ENCODE data around the gene KIAA2012.

KIAA2012 gene

GRCh38 chr2:202113571-202114142 lies 40.6 kb downstream of the KIAA2012 start:
- Histone ChIP-seq H2BK5ac (ENCODE audit: low read depth, low read length, poor library complexity, severe bottlenecking) (no peak overlapping the region), H3K4ac (ENCODE audit: low read depth in 1 of 2, low read length in 2 of 2) (no peak overlapping the region), H3K27ac (ENCODE audit: low read length, poor library complexity, severe bottlenecking) (no peak overlapping the region), H3K4me1 (ENCODE audit: control insufficient read depth, insufficient read depth, low read depth, low read length) (peaks cover 10% of the 10 kb centered on the region), H2BK120ac (ENCODE audit: low read depth, low read length) (no peak overlapping the region), H3K27me3 (ENCODE audit: control insufficient read depth in 1 of 2, insufficient read depth in 1 of 2, low read length in 2 of 2) (peaks cover 0 to 3% of the 10 kb centered on the region in 2 experiments), H3K18ac (ENCODE audit: low read depth in 1 of 2, low read length in 2 of 2) (no peak overlapping the region), H4K8ac (ENCODE audit: low read length) (no peak overlapping the region), H3K36me3 (ENCODE audit: control insufficient read depth in 1 of 2, insufficient read depth in 2 of 2, low read depth in 1 of 2, low read length in 2 of 2) (no peaks in the 10 kb centered on the region), H3K23ac (ENCODE audit: low read length in 2 of 2) (no peak overlapping the region), H2BK12ac (ENCODE audit: low read length in 2 of 2) (no peak overlapping the region), H3K79me1 (replicated peaks; ENCODE audit: low read length, poor library complexity, severe bottlenecking) (no peaks in the 10 kb centered on the region), H3K9me3 (ENCODE audit: control insufficient read depth, low read length) (peaks cover 5% of the 10 kb centered on the region), H3K4me2 (ENCODE audit: low read length, poor library complexity, severe bottlenecking) (no peak overlapping the region), H4K91ac (ENCODE audit: low read length) (no peak overlapping the region), H3K9ac (ENCODE audit: low read length) (no peak overlapping the region), H2BK15ac (ENCODE audit: low read depth, poor library complexity, severe bottlenecking) (no peak overlapping the region), H3K4me3 (ENCODE audit: insufficient read depth in 1 of 2, low read depth in 1 of 2, low read length in 2 of 2) (no peak overlapping the region), H2AFZ (ENCODE audit: low read depth, low read length) (no peak overlapping the region), H3K14ac (ENCODE audit: low read length in 2 of 2) (no peak overlapping the region), H2AK5ac (ENCODE audit: low read length, severe bottlenecking) (no peak overlapping the region)
- no peak for DNase-seq
- 90% methylated on average over 6 of the region's 6 CpGs for WGBS

GRCh38 chr2:202114291-202114690 lies 41.2 kb downstream of the KIAA2012 start:
- no peak overlapping the region for H4K8ac ChIP-seq (ENCODE audit: low read length)
- H3K79me1 ChIP-seq (replicated peaks; ENCODE audit: low read length, poor library complexity, severe bottlenecking) = no peaks in the 10 kb centered on the region
- no peak overlapping the region for H2AFZ ChIP-seq (ENCODE audit: low read depth, low read length)
- H3K4me2 ChIP-seq (ENCODE audit: low read length, poor library complexity, severe bottlenecking) = no peak overlapping the region
- H4K91ac ChIP-seq (ENCODE audit: low read length) = no peak overlapping the region
- no peak overlapping the region for H3K4ac ChIP-seq (ENCODE audit: low read depth in 1 of 2, low read length in 2 of 2)
- no peak overlapping the region for H3K18ac ChIP-seq (ENCODE audit: low read depth in 1 of 2, low read length in 2 of 2)
- no peak overlapping the region for H3K23ac ChIP-seq (ENCODE audit: low read length in 2 of 2)
- WGBS = no CpG with 5 or more reads among the region's 1 CpG
- no peak overlapping the region for H3K9ac ChIP-seq (ENCODE audit: low read length)
- DNase-seq = no peak
- H2BK5ac ChIP-seq (ENCODE audit: low read depth, low read length, poor library complexity, severe bottlenecking) = no peak overlapping the region
- H2BK15ac ChIP-seq (ENCODE audit: low read depth, poor library complexity, severe bottlenecking) = no peak overlapping the region
- no peak overlapping the region for H2AK5ac ChIP-seq (ENCODE audit: low read length, severe bottlenecking)
- H3K4me3 ChIP-seq (ENCODE audit: insufficient read depth in 1 of 2, low read depth in 1 of 2, low read length in 2 of 2) = no peak overlapping the region
- peaks cover 0 to 3% of the 10 kb centered on the region in 2 experiments for H3K27me3 ChIP-seq (ENCODE audit: control insufficient read depth in 1 of 2, insufficient read depth in 1 of 2, low read length in 2 of 2)
- peak overlapping the region in 1 of 2 experiments; percentile 10 for H2BK12ac ChIP-seq (ENCODE audit: low read length in 2 of 2)
- H3K27ac ChIP-seq (ENCODE audit: low read length, poor library complexity, severe bottlenecking) = no peak overlapping the region
- H3K36me3 ChIP-seq (ENCODE audit: control insufficient read depth in 1 of 2, insufficient read depth in 2 of 2, low read depth in 1 of 2, low read length in 2 of 2) = no peaks in the 10 kb centered on the region
- no peak overlapping the region for H2BK120ac ChIP-seq (ENCODE audit: low read depth, low read length)
- H3K4me1 ChIP-seq (ENCODE audit: control insufficient read depth, insufficient read depth, low read depth, low read length) = peaks cover 10% of the 10 kb centered on the region
- H3K14ac ChIP-seq (ENCODE audit: low read length in 2 of 2) = no peak overlapping the region
- peaks cover 5% of the 10 kb centered on the region for H3K9me3 ChIP-seq (ENCODE audit: control insufficient read depth, low read length)

- Histone ChIP-seq H3K4me3 (ENCODE audit: insufficient read depth in 1 of 2, low read depth in 1 of 2, low read length in 2 of 2) (no peak overlapping the region), H3K79me1 (replicated peaks; ENCODE audit: low read length, poor library complexity, severe bottlenecking) (no peaks in the 10 kb centered on the region), H2AFZ (ENCODE audit: low read depth, low read length) (no peak overlapping the region), H2BK15ac (ENCODE audit: low read depth, poor library complexity, severe bottlenecking) (no peak overlapping the region), H3K27ac (ENCODE audit: low read length, poor library complexity, severe bottlenecking) (no peak overlapping the region), H3K9me3 (ENCODE audit: control insufficient read depth, low read length) (peaks cover 5% of the 10 kb centered on the region), H3K23ac (ENCODE audit: low read length in 2 of 2) (no peak overlapping the region), H2BK120ac (ENCODE audit: low read depth, low read length) (no peak overlapping the region), H2BK5ac (ENCODE audit: low read depth, low read length, poor library complexity, severe bottlenecking) (no peak overlapping the region), H4K8ac (ENCODE audit: low read length) (no peak overlapping the region), H3K36me3 (ENCODE audit: control insufficient read depth in 1 of 2, insufficient read depth in 2 of 2, low read depth in 1 of 2, low read length in 2 of 2) (no peaks in the 10 kb centered on the region), H3K9ac (ENCODE audit: low read length) (no peak overlapping the region), H2BK12ac (ENCODE audit: low read length in 2 of 2) (no peak overlapping the region), H2AK5ac (ENCODE audit: low read length, severe bottlenecking) (peak overlapping the region; percentile 11), H3K18ac (ENCODE audit: low read depth in 1 of 2, low read length in 2 of 2) (no peak overlapping the region), H3K27me3 (ENCODE audit: control insufficient read depth in 1 of 2, insufficient read depth in 1 of 2, low read length in 2 of 2) (peaks cover 0 to 3% of the 10 kb centered on the region in 2 experiments), H3K4me1 (ENCODE audit: control insufficient read depth, insufficient read depth, low read depth, low read length) (peaks cover 8% of the 10 kb centered on the region), H4K91ac (ENCODE audit: low read length) (no peak overlapping the region), H3K4me2 (ENCODE audit: low read length, poor library complexity, severe bottlenecking) (no peak overlapping the region), H3K4ac (ENCODE audit: low read depth in 1 of 2, low read length in 2 of 2) (no peak overlapping the region), H3K14ac (ENCODE audit: low read length in 2 of 2) (no peak overlapping the region)
- peak; percentile 24 for DNase-seq
- WGBS = 100% methylated on average over 1 of the region's 1 CpG
Observed at GRCh38 chr2:202114795-202115194, 41.7 kb downstream of the KIAA2012 start.

DNA sequence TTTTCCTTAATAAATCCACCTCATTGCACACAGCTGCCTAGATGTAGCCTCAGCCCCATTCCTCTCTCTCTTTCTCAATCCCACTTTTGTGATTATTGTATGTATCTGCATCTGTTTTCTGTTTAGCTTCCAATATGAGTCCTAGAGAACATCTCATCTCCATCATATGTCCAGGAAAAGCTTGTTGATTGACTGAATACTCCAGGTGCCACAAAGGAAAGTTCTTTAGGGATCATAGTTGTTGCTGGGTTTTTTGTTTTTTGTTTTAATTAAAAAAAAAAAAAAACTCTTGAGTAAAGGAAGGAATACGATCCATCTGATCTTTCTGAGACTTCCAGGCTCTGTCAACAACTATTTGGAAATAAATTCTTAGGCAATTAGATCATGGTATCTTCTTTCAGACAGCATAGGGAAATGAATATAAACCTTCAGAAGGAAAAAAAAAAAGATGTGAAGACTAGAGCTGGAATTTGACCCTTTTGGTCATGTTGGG lies 42.5 kb downstream of the KIAA2012 start:
- H3K79me1 ChIP-seq (replicated peaks; ENCODE audit: low read length, poor library complexity, severe bottlenecking) = no peaks in the 10 kb centered on the region
- no peak overlapping the region for H2AFZ ChIP-seq (ENCODE audit: low read depth, low read length)
- H3K4ac ChIP-seq (ENCODE audit: low read depth in 1 of 2, low read length in 2 of 2) = no peak overlapping the region
- no peak overlapping the region for H3K14ac ChIP-seq (ENCODE audit: low read length in 2 of 2)
- H2BK120ac ChIP-seq (ENCODE audit: low read depth, low read length) = no peak overlapping the region
- no peak overlapping the region for H3K4me3 ChIP-seq (ENCODE audit: insufficient read depth in 1 of 2, low read depth in 1 of 2, low read length in 2 of 2)
- no peak overlapping the region for H3K18ac ChIP-seq (ENCODE audit: low read depth in 1 of 2, low read length in 2 of 2)
- H3K9ac ChIP-seq (ENCODE audit: low read length) = peak overlapping the region; percentile 0
- no peak overlapping the region for H3K23ac ChIP-seq (ENCODE audit: low read length in 2 of 2)
- H2BK5ac ChIP-seq (ENCODE audit: low read depth, low read length, poor library complexity, severe bottlenecking) = no peak overlapping the region
- peak; percentile 79 for DNase-seq
- H3K9me3 ChIP-seq (ENCODE audit: control insufficient read depth, low read length) = peaks cover 8% of the 10 kb centered on the region
- H3K36me3 ChIP-seq (ENCODE audit: control insufficient read depth in 1 of 2, insufficient read depth in 2 of 2, low read depth in 1 of 2, low read length in 2 of 2) = no peaks in the 10 kb centered on the region
- no peak overlapping the region for H3K4me2 ChIP-seq (ENCODE audit: low read length, poor library complexity, severe bottlenecking)
- no peak overlapping the region for H2AK5ac ChIP-seq (ENCODE audit: low read length, severe bottlenecking)
- H2BK15ac ChIP-seq (ENCODE audit: low read depth, poor library complexity, severe bottlenecking) = no peak overlapping the region
- H4K91ac ChIP-seq (ENCODE audit: low read length) = no peak overlapping the region
- peaks cover under 1% of the 10 kb centered on the region for H3K4me1 ChIP-seq (ENCODE audit: control insufficient read depth, insufficient read depth, low read depth, low read length)
- no peak overlapping the region for H4K8ac ChIP-seq (ENCODE audit: low read length)
- WGBS = no CpG with 5 or more reads among the region's 1 CpG
- H3K27ac ChIP-seq (ENCODE audit: low read length, poor library complexity, severe bottlenecking) = peak overlapping the region; percentile 50
- no peak overlapping the region for H2BK12ac ChIP-seq (ENCODE audit: low read length in 2 of 2)
- H3K27me3 ChIP-seq (ENCODE audit: control insufficient read depth in 1 of 2, insufficient read depth in 1 of 2, low read length in 2 of 2) = peaks cover 0 to 3% of the 10 kb centered on the region in 2 experiments

Measured in mesenchymal stem cell (in vitro differentiated cells and primary cell).